Ovary (tissue), 9 donors: ENCODE results near the gene TNS3. TPM values are rescaled to one million over a fixed set of nuclear protein-coding genes. Genes with fewer than 3 reads are reported as not detected.

Source experiments
- DNase-seq, 5 donors: peaks; one replicate each; pipeline ENCODE4 v3.0.0-alpha.2; 2019 to 2020
- H3K27ac ChIP-seq, 2 donors: fragments of 200-600 bp; one replicate each; pipeline versions ENCODE4 v1.5.1 to v1.8.0; 2019 to 2022
- H3K27me3 ChIP-seq: fragments of 200-600 bp; one replicate; pipeline ENCODE4 v1.8.0; 2022
- H3K36me3 ChIP-seq: fragments of 200-600 bp; sonication (generic); one replicate; pipeline ENCODE4 v1.5.1; 2019
- H3K4me1 ChIP-seq: one replicate; pipeline ENCODE4 v1.8.1; 2013; ENCODE audit warnings: mild to moderate bottlenecking, moderate library complexity; ENCODE audit not compliant: insufficient read depth
- H3K4me3 ChIP-seq: fragments of 200-600 bp; sonication (generic); one replicate; pipeline ENCODE4 v1.5.1; 2017
- H3K9me3 ChIP-seq, 2 donors: fragments of 200-600 bp in 1 of 2; sonication (generic) in 1 of 2; one replicate each; pipeline versions ENCODE4 v1.5.1 to v1.8.1; 2013 to 2019; ENCODE audit warnings: mild to moderate bottlenecking in 1 of 2, moderate library complexity in 1 of 2
- CTCF ChIP-seq, 3 donors: fragments of 450-650 bp in 2 of 3; fragments of 200-600 bp in 1 of 3; IDR thresholded peaks; one replicate each; pipeline versions ENCODE4 v1.5.1 to v1.8.0; 2016 to 2022; ENCODE audit warnings: antibody characterized with exemption in 3 of 3, mild to moderate bottlenecking in 1 of 3
- EP300 ChIP-seq: sonication (generic); formaldehyde crosslinking; IDR thresholded peaks from one replicate; pipeline ENCODE4 v1.6.1; 2017; ENCODE audit warnings: antibody characterized with exemption
- POLR2A ChIP-seq: fragments of 450-650 bp; IDR thresholded peaks from one replicate; pipeline ENCODE4 v1.6.1; 2017; ENCODE audit warnings: antibody characterized with exemption, mild to moderate bottlenecking, moderate library complexity
- WGBS, 3 donors: extraction: QIAGEN DNeasy Blood & Tissue Kit in 1 of 3; methylation state at CpG; one replicate each; pipeline versions ENCODE4 v1.1.5 to v1.1.7; 2013 to 2017; 5-methylcytosine and 5-hydroxymethylcytosine counted together
- intact Hi-C, 4 donors: fragments of 100-400 bp; cut with DNase I; formaldehyde crosslinking; loops; one replicate each; pipeline versions ENCODE4 v1.11.0 to v1.15.1; 2022 to 2023
- polyA plus RNA-seq, 2 donors: library from polyadenylated mRNA; stranded (reverse); fragments of 200-250 nt in 1 of 2; fragments of 350-450 nt in 1 of 2; fragmentation: Illumina TruSeq in 1 of 2; extraction: RNeasy Lipid Tissue Mini Kit (QIAGEN cat#74804) in 1 of 2; gene quantifications; one replicate each; pipeline ENCODE4 v1.2.3, GENCODE V29; 2013 to 2014
- total RNA-seq, 7 donors: library from RNA; depleted of rRNA in 2 of 7; stranded (reverse); fragments of >200 nt in 2 of 7; fragmentation: NEBNext Ultra II Directional in 3 of 7; extraction: Animal tissue kit (Norgen Biotek cat#: 25700) in 3 of 7; gene quantifications; one replicate each; pipeline versions ENCODE4 v1.1.0 to v1.2.4, GENCODE V29; 2016 to 2023
- donor health status: DM: no; HTN: no; CAD: no; lungs with moderate emphysema.
- donor health status: DM: no; HTN: no; CAD: no.
- donor health status: Bipolar disorder and iron deficiency.
- donor health status: DM: yes; HTN: yes; CAD: no.
- donor health status: DM: no; HTN: no; CAD: no.
- donor health status: DM: yes; HTN: yes; CAD: no.

TNS3 gene
- total and polyA plus RNA-seq, 9 donors: 36.6 to 137 (median 91.3) TPM

GRCh38 chr7:47225387-47226131 is 356.4 kb downstream of the TNS3 start:
- Histone ChIP-seq H3K4me3 (no peak overlapping the region), H3K36me3 (no peaks in the 10 kb centered on the region), H3K27ac (no peak overlapping the region), H3K9me3 (no peaks in the 10 kb centered on the region), H3K4me1 (no peaks in the 10 kb centered on the region), H3K27me3 (no peaks in the 10 kb centered on the region)
- intact Hi-C loops: no loop called here
- DNase-seq: no peak
- TF ChIP-seq EP300 (no peak), POLR2A (no peak), CTCF (IDR thresholded peaks at IDR 0.05) (no peak)
- WGBS, 3 donors: 77 to 96% (median 91%) methylated on average over 3 of the region's 3 CpGs
